Osteoblast (primary cell): ENCODE data around the gene PTPRT. TPM values are rescaled to one million over a fixed set of nuclear protein-coding genes. Genes with fewer than 3 reads are reported as not detected.

Experiments
- DNase-seq: peaks from one replicate; pipeline ENCODE4 v3.0.0; 2011; ENCODE audit warnings: low spot score, mixed read lengths; ENCODE audit not compliant: insufficient read length; ENCODE audit errors: missing footprints
- H2AFZ ChIP-seq: 2 replicates; pipeline ENCODE4 v1.6.0; 2011; ENCODE audit warnings: mild to moderate bottlenecking, low read length
- H3K27ac ChIP-seq: 2 replicates; pipeline ENCODE4 v1.5.1; 2011; ENCODE audit warnings: mild to moderate bottlenecking, low read depth, low read length, moderate library complexity
- H3K27me3 ChIP-seq: 2 replicates; pipeline ENCODE4 v1.6.0; 2012; ENCODE audit warnings: mild to moderate bottlenecking, control low read depth, inconsistent platforms, low read length, moderate library complexity; ENCODE audit not compliant: insufficient read depth
- H3K36me3 ChIP-seq: 2 replicates; pipeline ENCODE4 v1.5.1; 2011; ENCODE audit warnings: mild to moderate bottlenecking, low read length, control low read depth, moderate library complexity; ENCODE audit not compliant: insufficient read depth
- H3K4me1 ChIP-seq: 2 replicates; pipeline ENCODE4 v1.5.1; 2011; ENCODE audit warnings: mild to moderate bottlenecking, low read length, control low read depth, moderate library complexity; ENCODE audit not compliant: insufficient read depth
- H3K4me2 ChIP-seq: 2 replicates; pipeline ENCODE4 v1.6.0; 2011; ENCODE audit warnings: mild to moderate bottlenecking, low read length; ENCODE audit not compliant: insufficient read depth
- H3K4me3 ChIP-seq: fragments of 200-600 bp; sonication (generic); 3 replicates; pipeline ENCODE4 v1.5.1; 2012; ENCODE audit warnings: mild to moderate bottlenecking, low read length, inconsistent platforms; ENCODE audit not compliant: insufficient read depth
- H3K79me2 ChIP-seq: 2 replicates; pipeline ENCODE4 v1.6.0; 2012; ENCODE audit warnings: mild to moderate bottlenecking, low read length, control low read depth, inconsistent platforms; ENCODE audit not compliant: insufficient read depth
- H3K9me3 ChIP-seq: 2 replicates; pipeline ENCODE4 v1.5.1; 2011; ENCODE audit warnings: low read depth, low read length, control low read depth
- H4K20me1 ChIP-seq: 2 replicates; pipeline ENCODE4 v1.6.0; 2012; ENCODE audit warnings: mild to moderate bottlenecking, low read length, control low read depth; ENCODE audit not compliant: insufficient read depth
- total RNA-seq: library from RNA; depleted of rRNA; stranded (reverse); fragments of >200 nt; gene quantifications from 2 replicates; pipeline ENCODE4 v1.2.3, GENCODE V29; 2012
- TF ChIP-seq, protein P1 (sequence below): IDR thresholded peaks from 2 replicates; pipeline ENCODE4 v1.5.1; 2011; ENCODE audit warnings: mild to moderate bottlenecking, low read depth, low read length, moderate library complexity; ENCODE audit errors: extremely low read depth

Gene PTPRT
- total RNA-seq, 1 donor = not detected

DNA sequence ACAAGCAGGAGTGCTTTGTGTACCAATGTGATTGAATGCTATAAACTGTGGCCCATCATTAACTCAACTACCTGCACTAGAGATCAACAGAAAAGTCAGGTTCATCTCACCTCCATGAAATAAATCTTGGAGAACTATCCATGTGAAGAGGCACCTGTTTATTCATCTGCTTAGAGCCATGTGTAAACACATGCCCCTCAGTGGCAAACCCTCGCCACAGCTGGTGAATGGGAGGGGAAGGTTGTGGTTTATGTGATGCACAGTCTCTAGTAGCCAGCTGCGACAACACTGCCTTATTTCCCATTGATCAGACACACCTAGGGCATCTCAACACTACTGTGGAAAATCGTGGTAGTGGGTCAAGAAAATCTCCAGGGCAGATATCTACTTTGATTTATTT is 640.2 kb downstream of the PTPRT start:
- H3K27me3 ChIP-seq = no peaks in the 10 kb centered on the region
- no peak overlapping the region for H3K4me3 ChIP-seq
- no peaks in the 10 kb centered on the region for H3K4me1 ChIP-seq
- H2AFZ ChIP-seq = no peak overlapping the region
- no peak for DNase-seq
- H4K20me1 ChIP-seq = no peaks in the 10 kb centered on the region
- H3K36me3 ChIP-seq = no peaks in the 10 kb centered on the region
- TF ChIP-seq, protein P1, sequence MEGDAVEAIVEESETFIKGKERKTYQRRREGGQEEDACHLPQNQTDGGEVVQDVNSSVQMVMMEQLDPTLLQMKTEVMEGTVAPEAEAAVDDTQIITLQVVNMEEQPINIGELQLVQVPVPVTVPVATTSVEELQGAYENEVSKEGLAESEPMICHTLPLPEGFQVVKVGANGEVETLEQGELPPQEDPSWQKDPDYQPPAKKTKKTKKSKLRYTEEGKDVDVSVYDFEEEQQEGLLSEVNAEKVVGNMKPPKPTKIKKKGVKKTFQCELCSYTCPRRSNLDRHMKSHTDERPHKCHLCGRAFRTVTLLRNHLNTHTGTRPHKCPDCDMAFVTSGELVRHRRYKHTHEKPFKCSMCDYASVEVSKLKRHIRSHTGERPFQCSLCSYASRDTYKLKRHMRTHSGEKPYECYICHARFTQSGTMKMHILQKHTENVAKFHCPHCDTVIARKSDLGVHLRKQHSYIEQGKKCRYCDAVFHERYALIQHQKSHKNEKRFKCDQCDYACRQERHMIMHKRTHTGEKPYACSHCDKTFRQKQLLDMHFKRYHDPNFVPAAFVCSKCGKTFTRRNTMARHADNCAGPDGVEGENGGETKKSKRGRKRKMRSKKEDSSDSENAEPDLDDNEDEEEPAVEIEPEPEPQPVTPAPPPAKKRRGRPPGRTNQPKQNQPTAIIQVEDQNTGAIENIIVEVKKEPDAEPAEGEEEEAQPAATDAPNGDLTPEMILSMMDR = no peak
- no peaks in the 10 kb centered on the region for H3K79me2 ChIP-seq
- H3K27ac ChIP-seq = no peak overlapping the region
- H3K9me3 ChIP-seq = peaks cover 2% of the 10 kb centered on the region
- H3K4me2 ChIP-seq = no peak overlapping the region

DNA sequence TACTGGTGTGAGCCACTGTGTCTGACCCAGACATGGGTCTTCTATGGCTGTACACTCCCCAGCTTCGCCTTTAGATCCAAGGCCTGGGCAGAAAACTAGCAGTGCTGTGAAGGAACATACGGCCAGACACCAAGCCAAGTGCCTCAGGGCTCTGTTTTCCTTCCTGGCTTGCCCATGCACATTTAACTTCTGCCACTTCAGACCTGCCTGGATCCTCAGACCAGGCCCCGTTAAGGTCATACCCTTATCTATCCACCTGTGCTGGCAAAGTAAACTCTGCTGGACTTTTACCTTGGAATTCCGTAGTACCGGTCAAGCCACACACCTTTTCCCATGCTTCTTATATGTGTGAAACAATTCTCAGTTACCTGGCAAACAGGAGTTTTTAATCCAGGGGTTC is 644.8 kb downstream of the PTPRT start:
- DNase-seq = no peak
- H3K4me3 ChIP-seq = no peak overlapping the region
- no peaks in the 10 kb centered on the region for H3K79me2 ChIP-seq
- no peak overlapping the region for H2AFZ ChIP-seq
- TF ChIP-seq, protein P1 = no peak
- no peaks in the 10 kb centered on the region for H3K36me3 ChIP-seq
- no peaks in the 10 kb centered on the region for H3K9me3 ChIP-seq
- H3K4me2 ChIP-seq = no peak overlapping the region
- no peak overlapping the region for H3K27ac ChIP-seq
- no peaks in the 10 kb centered on the region for H3K4me1 ChIP-seq
- no peaks in the 10 kb centered on the region for H3K27me3 ChIP-seq
- H4K20me1 ChIP-seq = no peaks in the 10 kb centered on the region

DNA sequence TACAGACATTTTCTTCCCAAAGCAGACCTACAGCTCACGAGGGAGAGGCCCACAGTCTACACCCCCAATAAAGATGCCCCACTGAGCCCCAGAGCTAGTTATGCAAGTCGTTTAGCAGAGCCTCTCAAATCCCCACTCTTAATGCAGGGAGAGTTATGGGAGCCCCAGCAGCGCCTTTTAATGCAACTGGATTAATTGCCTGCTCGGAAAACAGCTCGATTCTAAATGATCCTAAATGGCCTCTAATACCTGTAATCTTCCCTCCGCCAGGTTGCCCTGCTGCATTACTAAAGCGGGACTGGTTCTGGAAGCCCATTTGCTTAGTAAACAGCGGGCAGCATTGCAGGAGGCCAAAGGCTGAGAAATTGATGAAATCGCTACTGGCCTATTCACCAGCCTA is 656.9 kb downstream of the PTPRT start:
- Histone ChIP-seq H3K9me3 (peaks cover 2% of the 10 kb centered on the region), H4K20me1 (no peaks in the 10 kb centered on the region), H3K36me3 (no peaks in the 10 kb centered on the region), H3K4me3 (no peak overlapping the region), H3K27ac (no peak overlapping the region), H2AFZ (no peak overlapping the region), H3K27me3 (no peaks in the 10 kb centered on the region), H3K79me2 (no peaks in the 10 kb centered on the region), H3K4me1 (no peaks in the 10 kb centered on the region), H3K4me2 (no peak overlapping the region)
- no peak for DNase-seq
- TF ChIP-seq, protein P1 = no peak

DNA sequence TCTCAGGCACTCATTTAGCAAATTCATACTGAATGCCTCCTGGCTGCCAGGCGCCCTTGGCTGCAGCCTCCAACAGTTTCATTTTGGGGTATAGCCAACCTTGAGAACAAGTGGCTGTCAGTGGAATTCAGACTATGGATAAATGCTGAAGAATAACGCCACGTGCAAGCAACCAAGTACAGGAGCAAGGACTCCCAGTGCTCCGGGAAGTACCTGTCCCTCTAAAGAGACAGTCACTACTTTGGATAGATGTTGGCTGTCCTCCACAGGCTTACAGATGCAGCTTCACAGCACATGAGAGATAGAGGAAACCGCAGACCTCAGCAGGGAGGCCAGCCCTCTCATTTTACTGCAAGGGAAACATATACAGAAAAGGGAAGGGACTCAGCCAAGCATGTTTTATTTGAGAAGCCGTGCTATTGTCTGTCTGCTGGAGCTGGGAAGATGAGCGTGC is 658.2 kb downstream of the PTPRT start:
- Histone ChIP-seq H3K4me2 (no peak overlapping the region), H3K27me3 (no peaks in the 10 kb centered on the region), H3K27ac (no peak overlapping the region), H3K4me3 (no peak overlapping the region), H2AFZ (no peak overlapping the region), H3K79me2 (no peaks in the 10 kb centered on the region), H3K36me3 (no peaks in the 10 kb centered on the region), H3K9me3 (no peaks in the 10 kb centered on the region), H4K20me1 (no peaks in the 10 kb centered on the region), H3K4me1 (no peaks in the 10 kb centered on the region)
- TF ChIP-seq, protein P1 = no peak
- DNase-seq = no peak
